Sigmoid colon (tissue), 4 donors: ENCODE data around the gene PTBP3.

Experiments used
- CTCF ChIP-seq, 4 experiments: fragments of 450-650 bp in 3 of 4; fragments of 200-600 bp in 1 of 4; IDR thresholded peaks; one replicate each; pipeline ENCODE4 v1.5.1; 2016 to 2019; ENCODE audit warnings: antibody characterized with exemption in 4 of 4, mild to moderate bottlenecking in 3 of 4, moderate library complexity in 2 of 4
- POLR2AphosphoS5 ChIP-seq, 4 donors: sonication (generic); formaldehyde crosslinking; IDR thresholded peaks; one replicate each; pipeline ENCODE4 v1.6.1; 2017; ENCODE audit warnings: antibody characterized with exemption in 4 of 4

- TF ChIP-seq CTCF (IDR thresholded peaks at IDR 0.05) (no peak), POLR2AphosphoS5 (IDR thresholded peaks at IDR 0.05) (no peak)
Measured at GRCh38 chr9:112360047-112360804, 26.8 kb upstream of the PTBP3 start.
